Neural cell (in vitro differentiated cells): ENCODE results near the gene TMTC3. TPM values are rescaled to one million over a fixed set of nuclear protein-coding genes. Genes with fewer than 3 reads are reported as not detected.

Experiments
- H2AFZ ChIP-seq: fragments of 200-600, 300-800 bp; sonication (generic), shearing (Covaris generic); 2 replicates; pipeline ENCODE4 v1.6.0; 2014; ENCODE audit warnings: low read depth, mild to moderate bottlenecking, antibody characterized with exemption, low read length, moderate library complexity
- H3F3A ChIP-seq: fragments of 200-600 bp; shearing (Covaris generic); 2 replicates; pipeline ENCODE4 v1.6.1; 2016; ENCODE audit warnings: mild to moderate bottlenecking, moderate library complexity, mixed read lengths, antibody characterized with exemption, low read length; ENCODE audit not compliant: insufficient read depth, poor library complexity, severe bottlenecking
- H3K27ac ChIP-seq: fragments of 200-600, 300-800 bp; sonication (generic), shearing (Covaris generic); 2 replicates; pipeline ENCODE4 v1.5.1; 2014; ENCODE audit warnings: mild to moderate bottlenecking, low read length, moderate library complexity
- H3K27me3 ChIP-seq: fragments of 300-800, 200-600 bp; sonication (generic), shearing (Covaris generic); 2 replicates; pipeline ENCODE4 v1.6.0; 2014; ENCODE audit warnings: mild to moderate bottlenecking, low read depth, low read length, moderate library complexity; ENCODE audit not compliant: insufficient read depth
- H3K36me3 ChIP-seq: fragments of 300-800, 200-600 bp; sonication (generic), shearing (Covaris generic); 2 replicates; pipeline ENCODE4 v1.5.1; 2014; ENCODE audit warnings: mild to moderate bottlenecking, antibody characterized with exemption, low read length, moderate library complexity; ENCODE audit not compliant: insufficient read depth
- H3K4me2 ChIP-seq: fragments of 300-800, 200-600 bp; sonication (generic), shearing (Covaris generic); 2 replicates; pipeline ENCODE4 v1.6.0; 2014; ENCODE audit warnings: mild to moderate bottlenecking, low read length
- H3K4me3 ChIP-seq: fragments of 300-800, 200-600 bp; sonication (generic), shearing (Covaris generic); 2 replicates; pipeline ENCODE4 v1.5.1; 2014; ENCODE audit warnings: mild to moderate bottlenecking, low read length, moderate library complexity
- H3K79me2 ChIP-seq: fragments of 200-600 bp; shearing (Covaris generic); replicated peaks from 2 replicates; pipeline ENCODE4 v1.6.0; 2014; ENCODE audit warnings: mild to moderate bottlenecking, low read length, moderate library complexity; ENCODE audit not compliant: insufficient read depth
- H3K9ac ChIP-seq: fragments of 300-800, 200-600 bp; sonication (generic), shearing (Covaris generic); 2 replicates; pipeline ENCODE4 v1.6.1; 2016; ENCODE audit warnings: mild to moderate bottlenecking, low read length, mixed read lengths
- H3K9me2 ChIP-seq: fragments of 200-600 bp; shearing (Covaris generic); 2 replicates; pipeline ENCODE4 v1.6.1; 2016; ENCODE audit warnings: mild to moderate bottlenecking, low read length, mixed read lengths; ENCODE audit not compliant: insufficient read depth
- H3K9me3 ChIP-seq: fragments of 200-600, 300-800 bp; sonication (generic), shearing (Covaris generic); 2 replicates; pipeline ENCODE4 v1.6.1; 2016; ENCODE audit warnings: mild to moderate bottlenecking, mixed run types, low read length, moderate library complexity, mixed read lengths
- H4K20me1 ChIP-seq: fragments of 200-600 bp; shearing (Covaris generic); 2 replicates; pipeline ENCODE4 v1.6.1; 2016; ENCODE audit warnings: mild to moderate bottlenecking, mixed run types; ENCODE audit not compliant: insufficient read depth
- EP300 ChIP-seq: fragments of 450-650 bp; conservative IDR thresholded peaks from 2 replicates; pipeline ENCODE4 v1.6.1; 2014; ENCODE audit warnings: antibody characterized with exemption, mild to moderate bottlenecking, moderate library complexity; ENCODE audit not compliant: poor library complexity, severe bottlenecking
- EZH2 ChIP-seq: fragments of 200-600, 300-800 bp; shearing (Covaris generic), sonication (generic); IDR thresholded peaks from 2 replicates; pipeline ENCODE4 v1.6.1; 2014; ENCODE audit warnings: antibody characterized with exemption, low read length, borderline replicate concordance, mild to moderate bottlenecking; ENCODE audit not compliant: insufficient read depth, poor library complexity, severe bottlenecking
- MXI1 ChIP-seq: fragments of 450-650 bp; conservative IDR thresholded peaks from 2 replicates; pipeline ENCODE4 v1.6.1; 2014; ENCODE audit warnings: antibody characterized with exemption, mild to moderate bottlenecking; ENCODE audit not compliant: poor library complexity, severe bottlenecking
- POLR2AphosphoS5 ChIP-seq: IDR thresholded peaks from 2 replicates; pipeline ENCODE4 v1.6.1; 2012
- RAD21 ChIP-seq: fragments of 450-650 bp; conservative IDR thresholded peaks from 2 replicates; pipeline ENCODE4 v1.6.1; 2014; ENCODE audit warnings: antibody characterized with exemption, mild to moderate bottlenecking, moderate library complexity
- REST ChIP-seq: IDR thresholded peaks from 2 replicates; pipeline ENCODE4 v1.6.1; 2012; ENCODE audit warnings: borderline replicate concordance
- SMC3 ChIP-seq: fragments of 450-650 bp; conservative IDR thresholded peaks from 2 replicates; pipeline ENCODE4 v1.6.1; 2014; ENCODE audit warnings: antibody characterized with exemption, mild to moderate bottlenecking, moderate library complexity; ENCODE audit not compliant: poor library complexity
- TAF1 ChIP-seq: IDR thresholded peaks from 2 replicates; pipeline ENCODE4 v1.6.1; 2012; ENCODE audit warnings: low read depth
- polyA plus RNA-seq: library from polyadenylated mRNA; depleted of rRNA; stranded (reverse); fragments of >200 nt; gene quantifications from 2 replicates; pipeline ENCODE4 v1.2.3, GENCODE V29; 2014
- TF ChIP-seq, protein P1 (sequence below): fragments of 450-650 bp; IDR thresholded peaks from 2 replicates; pipeline ENCODE4 v1.5.1; 2014; ENCODE audit warnings: antibody characterized with exemption, mild to moderate bottlenecking, moderate library complexity; ENCODE audit not compliant: poor library complexity, severe bottlenecking

Gene TMTC3
- polyA plus RNA-seq, 1 donor from 2014 or later = 17.2 TPM

DNA sequence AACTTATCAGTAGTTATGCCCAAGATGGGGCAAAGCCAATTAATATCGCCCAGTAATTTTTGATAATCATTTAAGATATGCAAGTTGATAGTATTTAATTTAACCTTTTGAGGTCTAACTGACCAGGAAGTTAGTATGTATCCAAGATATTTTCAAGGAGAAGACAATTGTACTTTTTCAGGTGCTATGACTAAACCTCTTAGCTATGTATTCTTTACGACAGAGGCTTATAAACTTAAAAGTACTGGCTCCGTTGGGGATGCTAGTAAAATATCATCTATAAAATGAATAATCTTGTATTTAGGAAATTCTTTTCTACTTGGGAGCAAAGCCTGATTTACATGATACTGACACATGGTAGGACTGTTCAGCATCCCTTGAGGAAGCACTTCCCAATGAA lies 40.3 kb downstream of the TMTC3 start:
- Histone ChIP-seq H3K79me2 (no peaks in the 10 kb centered on the region), H3K9ac (no peak overlapping the region), H3K9me2 (no peaks in the 10 kb centered on the region), H2AFZ (no peak overlapping the region), H3K36me3 (peaks cover 10% of the 10 kb centered on the region), H3K4me3 (no peak overlapping the region), H4K20me1 (no peaks in the 10 kb centered on the region), H3K4me2 (no peak overlapping the region), H3F3A (no peaks in the 10 kb centered on the region), H3K27me3 (no peaks in the 10 kb centered on the region), H3K27ac (no peak overlapping the region), H3K9me3 (no peaks in the 10 kb centered on the region)
- TF ChIP-seq REST = no peak
- TF ChIP-seq POLR2AphosphoS5 = no peak
- TF ChIP-seq RAD21 = no peak
- no peak for TF ChIP-seq MXI1
- no peak for TF ChIP-seq EZH2
- no peak for TF ChIP-seq SMC3
- TF ChIP-seq TAF1 = no peak
- TF ChIP-seq EP300 = no peak
- TF ChIP-seq, protein P1, sequence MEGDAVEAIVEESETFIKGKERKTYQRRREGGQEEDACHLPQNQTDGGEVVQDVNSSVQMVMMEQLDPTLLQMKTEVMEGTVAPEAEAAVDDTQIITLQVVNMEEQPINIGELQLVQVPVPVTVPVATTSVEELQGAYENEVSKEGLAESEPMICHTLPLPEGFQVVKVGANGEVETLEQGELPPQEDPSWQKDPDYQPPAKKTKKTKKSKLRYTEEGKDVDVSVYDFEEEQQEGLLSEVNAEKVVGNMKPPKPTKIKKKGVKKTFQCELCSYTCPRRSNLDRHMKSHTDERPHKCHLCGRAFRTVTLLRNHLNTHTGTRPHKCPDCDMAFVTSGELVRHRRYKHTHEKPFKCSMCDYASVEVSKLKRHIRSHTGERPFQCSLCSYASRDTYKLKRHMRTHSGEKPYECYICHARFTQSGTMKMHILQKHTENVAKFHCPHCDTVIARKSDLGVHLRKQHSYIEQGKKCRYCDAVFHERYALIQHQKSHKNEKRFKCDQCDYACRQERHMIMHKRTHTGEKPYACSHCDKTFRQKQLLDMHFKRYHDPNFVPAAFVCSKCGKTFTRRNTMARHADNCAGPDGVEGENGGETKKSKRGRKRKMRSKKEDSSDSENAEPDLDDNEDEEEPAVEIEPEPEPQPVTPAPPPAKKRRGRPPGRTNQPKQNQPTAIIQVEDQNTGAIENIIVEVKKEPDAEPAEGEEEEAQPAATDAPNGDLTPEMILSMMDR = no peak

DNA sequence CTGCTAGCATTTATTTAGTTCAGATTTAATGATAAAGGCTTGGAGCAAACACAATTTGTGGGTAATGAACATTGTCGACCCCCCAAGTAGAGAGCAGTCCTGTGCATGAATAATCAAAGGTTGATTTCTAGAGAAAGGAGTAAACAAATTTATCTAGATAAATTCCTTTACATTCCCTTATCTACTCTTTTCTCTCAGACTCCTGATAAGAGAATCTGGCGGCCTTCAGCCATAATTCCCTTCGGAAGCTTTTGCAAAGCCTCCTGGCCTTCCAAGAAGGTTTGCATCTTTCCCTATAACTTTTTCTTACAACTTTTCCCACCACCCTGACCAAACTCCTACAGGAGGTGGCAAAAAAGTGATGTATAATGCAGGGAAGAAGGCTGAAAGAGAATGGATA lies 42.1 kb downstream of the TMTC3 start:
- H3K9ac ChIP-seq = no peak overlapping the region
- no peaks in the 10 kb centered on the region for H3K79me2 ChIP-seq
- H2AFZ ChIP-seq = no peak overlapping the region
- H3K9me2 ChIP-seq = no peaks in the 10 kb centered on the region
- H3K27ac ChIP-seq = no peak overlapping the region
- no peak for TF ChIP-seq POLR2AphosphoS5
- no peak overlapping the region for H3K4me3 ChIP-seq
- peaks cover 5% of the 10 kb centered on the region for H3K36me3 ChIP-seq
- H3K4me2 ChIP-seq = no peak overlapping the region
- H3F3A ChIP-seq = no peaks in the 10 kb centered on the region
- H4K20me1 ChIP-seq = no peaks in the 10 kb centered on the region
- H3K9me3 ChIP-seq = no peaks in the 10 kb centered on the region
- H3K27me3 ChIP-seq = no peaks in the 10 kb centered on the region

- TF ChIP-seq, protein P1 = no peak
- TF ChIP-seq EZH2 = no peak
- TF ChIP-seq TAF1 = no peak
- TF ChIP-seq POLR2AphosphoS5 = no peak
- no peak for TF ChIP-seq REST
- no peak for TF ChIP-seq SMC3
- TF ChIP-seq MXI1 = no peak
- no peak for TF ChIP-seq RAD21
- TF ChIP-seq EP300 = no peak
- Histone ChIP-seq H3K9ac (no peak overlapping the region), H4K20me1 (no peaks in the 10 kb centered on the region), H3K27ac (no peak overlapping the region), H3K9me2 (no peaks in the 10 kb centered on the region), H3K36me3 (peaks cover 5% of the 10 kb centered on the region), H3K9me3 (no peaks in the 10 kb centered on the region), H3F3A (no peaks in the 10 kb centered on the region), H2AFZ (no peak overlapping the region), H3K27me3 (no peaks in the 10 kb centered on the region), H3K4me3 (no peak overlapping the region), H3K4me2 (no peak overlapping the region), H3K79me2 (no peaks in the 10 kb centered on the region)
Observed at GRCh38 chr12:88185279-88185678, 43.2 kb downstream of the TMTC3 start.
